ENCODE measurements around the gene DDAH1. TPM values are rescaled to one million over a fixed set of nuclear protein-coding genes. Genes with fewer than 3 reads are reported as not detected.

The DDAH1 gene
- total RNA-seq, 1 experiment from 2014 or later: 22.8 TPM

DNA sequence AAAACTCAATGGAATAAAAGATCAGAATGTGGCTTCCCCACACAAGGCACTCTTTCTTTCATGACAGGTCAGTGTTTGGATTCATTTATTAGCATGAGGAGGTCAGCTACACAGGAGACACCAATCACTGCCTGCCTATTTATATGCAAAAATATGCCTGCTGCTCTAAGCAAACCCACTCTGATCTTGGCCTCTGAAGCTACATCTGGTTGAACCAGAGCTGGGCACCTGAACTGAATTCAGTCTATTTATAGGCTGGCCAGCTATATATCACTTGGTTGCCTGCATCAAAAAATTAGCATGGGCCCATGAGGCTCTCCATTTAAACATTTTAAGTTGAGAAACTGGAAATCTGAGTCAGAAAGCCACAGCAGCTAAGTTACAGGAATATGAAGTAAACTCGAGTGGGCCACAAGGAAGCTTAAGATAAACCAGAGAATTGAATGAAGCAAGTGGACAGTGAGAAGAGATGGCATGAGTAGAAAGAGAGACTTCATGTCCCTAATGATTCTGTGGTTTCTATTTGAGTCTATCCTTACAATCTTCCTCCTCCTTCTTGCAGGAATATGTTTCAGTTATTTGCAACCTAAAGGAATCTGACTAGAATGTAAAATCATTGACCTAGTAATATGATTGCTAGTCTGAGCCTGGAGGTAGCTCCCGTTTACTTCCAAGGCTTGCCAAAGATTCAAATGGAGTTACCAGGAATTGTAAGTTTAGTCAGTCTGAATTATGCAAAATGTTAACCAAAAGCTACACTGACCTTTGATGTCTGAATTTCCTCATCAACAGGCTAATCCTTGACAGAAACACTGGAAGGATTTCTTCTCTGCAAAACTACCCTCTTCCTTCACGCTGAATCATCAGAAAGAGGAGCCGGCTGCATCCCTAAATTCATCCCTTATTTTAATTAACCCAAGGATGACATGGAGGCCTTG, 17.7 kb downstream of the DDAH1 start:
- peaks cover 5% of the 10 kb centered on the region; the same call in 1 of the 2 replicates for H3K36me3 Mint-ChIP-seq
- TF ChIP-seq FOXP4 (CRISPR knock-in tag; IDR thresholded peaks at IDR 0.05) (no peak), NR3C1 (CRISPR knock-in tag; conservative IDR thresholded peaks at IDR 0.05; ENCODE audit: low read depth) (no peak), JUN (CRISPR knock-in tag; IDR thresholded peaks at IDR 0.05) (no peak), SP1 (CRISPR knock-in tag; conservative IDR thresholded peaks at IDR 0.05) (no peak), ZNF263 (CRISPR knock-in tag; IDR thresholded peaks at IDR 0.05; ENCODE audit: low read depth) (no peak), ZNF219 (CRISPR knock-in tag; IDR thresholded peaks at IDR 0.05; ENCODE audit: borderline replicate concordance) (no peak)
- TF ChIP-seq, protein P1, sequence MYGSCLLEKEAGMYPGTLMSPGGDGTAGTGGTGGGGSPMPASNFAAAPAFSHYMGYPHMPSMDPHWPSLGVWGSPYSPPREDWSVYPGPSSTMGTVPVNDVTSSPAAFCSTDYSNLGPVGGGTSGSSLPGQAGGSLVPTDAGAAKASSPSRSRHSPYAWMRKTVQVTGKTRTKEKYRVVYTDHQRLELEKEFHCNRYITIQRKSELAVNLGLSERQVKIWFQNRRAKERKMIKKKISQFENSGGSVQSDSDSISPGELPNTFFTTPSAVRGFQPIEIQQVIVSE (CRISPR knock-in tag; IDR thresholded peaks at IDR 0.05; ENCODE audit: borderline replicate concordance): no peak
- peak; percentile 66 for ATAC-seq
- H3K9me3 Mint-ChIP-seq: peaks cover 5% of the 10 kb centered on the region
- H3K4me1 Mint-ChIP-seq: peaks cover 26% of the 10 kb centered on the region
- ChIA-PET POLR2A (no interaction called here), CTCF (interaction anchor here (0.9 to 1.2 kb wide), 2 partner anchors 103 to 188 kb away, joined by 3 read pairs; partner anchors contain the start of gene C1orf52)
- no peak for DNase-seq (ENCODE audit: low spot score)
- no peak overlapping the region for H3K4me3 Mint-ChIP-seq
- H3K27ac Mint-ChIP-seq: peak overlapping the region; percentile 0; the same call in 1 of the 2 replicates
- no peaks in the 10 kb centered on the region for H3K27me3 Mint-ChIP-seq (ENCODE audit: low read depth)

GRCh38 chr1:85445906-85446305, 19.1 kb downstream of the DDAH1 start:
- ChIA-PET POLR2A (no interaction called here), CTCF (no interaction called here)
- Mint-ChIP-seq H3K27me3 (ENCODE audit: low read depth) (no peaks in the 10 kb centered on the region), H3K27ac (no peak overlapping the region), H3K4me3 (no peak overlapping the region), H3K36me3 (peaks cover 5% of the 10 kb centered on the region; the same call in 1 of the 2 replicates), H3K4me1 (peaks cover 26% of the 10 kb centered on the region), H3K9me3 (peaks cover 5% of the 10 kb centered on the region)
- no peak for DNase-seq (ENCODE audit: low spot score)
- no peak for ATAC-seq
- TF ChIP-seq ZNF671 (CRISPR knock-in tag; IDR thresholded peaks at IDR 0.05) (no peak), SMAD4 (CRISPR knock-in tag; IDR thresholded peaks at IDR 0.05) (no peak), ZNF121 (CRISPR knock-in tag; IDR thresholded peaks at IDR 0.05) (no peak), ZNF423 (CRISPR knock-in tag; IDR thresholded peaks at IDR 0.05) (no peak), ZBTB21 (CRISPR knock-in tag; IDR thresholded peaks at IDR 0.05; ENCODE audit: borderline replicate concordance) (no peak), GRHL2 (CRISPR knock-in tag; IDR thresholded peaks at IDR 0.05; ENCODE audit: insufficient replicate concordance, severe bottlenecking) (no peak), ZSCAN18 (CRISPR knock-in tag; IDR thresholded peaks at IDR 0.05) (no peak), NR1H2 (CRISPR knock-in tag; IDR thresholded peaks at IDR 0.05) (no peak), CREM (CRISPR knock-in tag; IDR thresholded peaks at IDR 0.05) (no peak), SMAD3 (CRISPR knock-in tag; IDR thresholded peaks at IDR 0.05; ENCODE audit: borderline replicate concordance) (no peak), ERG (CRISPR knock-in tag; IDR thresholded peaks at IDR 0.05) (no peak)
- TF ChIP-seq, protein P2, sequence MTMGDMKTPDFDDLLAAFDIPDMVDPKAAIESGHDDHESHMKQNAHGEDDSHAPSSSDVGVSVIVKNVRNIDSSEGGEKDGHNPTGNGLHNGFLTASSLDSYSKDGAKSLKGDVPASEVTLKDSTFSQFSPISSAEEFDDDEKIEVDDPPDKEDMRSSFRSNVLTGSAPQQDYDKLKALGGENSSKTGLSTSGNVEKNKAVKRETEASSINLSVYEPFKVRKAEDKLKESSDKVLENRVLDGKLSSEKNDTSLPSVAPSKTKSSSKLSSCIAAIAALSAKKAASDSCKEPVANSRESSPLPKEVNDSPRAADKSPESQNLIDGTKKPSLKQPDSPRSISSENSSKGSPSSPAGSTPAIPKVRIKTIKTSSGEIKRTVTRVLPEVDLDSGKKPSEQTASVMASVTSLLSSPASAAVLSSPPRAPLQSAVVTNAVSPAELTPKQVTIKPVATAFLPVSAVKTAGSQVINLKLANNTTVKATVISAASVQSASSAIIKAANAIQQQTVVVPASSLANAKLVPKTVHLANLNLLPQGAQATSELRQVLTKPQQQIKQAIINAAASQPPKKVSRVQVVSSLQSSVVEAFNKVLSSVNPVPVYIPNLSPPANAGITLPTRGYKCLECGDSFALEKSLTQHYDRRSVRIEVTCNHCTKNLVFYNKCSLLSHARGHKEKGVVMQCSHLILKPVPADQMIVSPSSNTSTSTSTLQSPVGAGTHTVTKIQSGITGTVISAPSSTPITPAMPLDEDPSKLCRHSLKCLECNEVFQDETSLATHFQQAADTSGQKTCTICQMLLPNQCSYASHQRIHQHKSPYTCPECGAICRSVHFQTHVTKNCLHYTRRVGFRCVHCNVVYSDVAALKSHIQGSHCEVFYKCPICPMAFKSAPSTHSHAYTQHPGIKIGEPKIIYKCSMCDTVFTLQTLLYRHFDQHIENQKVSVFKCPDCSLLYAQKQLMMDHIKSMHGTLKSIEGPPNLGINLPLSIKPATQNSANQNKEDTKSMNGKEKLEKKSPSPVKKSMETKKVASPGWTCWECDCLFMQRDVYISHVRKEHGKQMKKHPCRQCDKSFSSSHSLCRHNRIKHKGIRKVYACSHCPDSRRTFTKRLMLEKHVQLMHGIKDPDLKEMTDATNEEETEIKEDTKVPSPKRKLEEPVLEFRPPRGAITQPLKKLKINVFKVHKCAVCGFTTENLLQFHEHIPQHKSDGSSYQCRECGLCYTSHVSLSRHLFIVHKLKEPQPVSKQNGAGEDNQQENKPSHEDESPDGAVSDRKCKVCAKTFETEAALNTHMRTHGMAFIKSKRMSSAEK (CRISPR knock-in tag; IDR thresholded peaks at IDR 0.05; ENCODE audit: borderline replicate concordance): no peak
- TF ChIP-seq, protein P3, sequence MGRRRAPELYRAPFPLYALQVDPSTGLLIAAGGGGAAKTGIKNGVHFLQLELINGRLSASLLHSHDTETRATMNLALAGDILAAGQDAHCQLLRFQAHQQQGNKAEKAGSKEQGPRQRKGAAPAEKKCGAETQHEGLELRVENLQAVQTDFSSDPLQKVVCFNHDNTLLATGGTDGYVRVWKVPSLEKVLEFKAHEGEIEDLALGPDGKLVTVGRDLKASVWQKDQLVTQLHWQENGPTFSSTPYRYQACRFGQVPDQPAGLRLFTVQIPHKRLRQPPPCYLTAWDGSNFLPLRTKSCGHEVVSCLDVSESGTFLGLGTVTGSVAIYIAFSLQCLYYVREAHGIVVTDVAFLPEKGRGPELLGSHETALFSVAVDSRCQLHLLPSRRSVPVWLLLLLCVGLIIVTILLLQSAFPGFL (CRISPR knock-in tag; IDR thresholded peaks at IDR 0.05; ENCODE audit: borderline replicate concordance): no peak
- TF ChIP-seq, protein P4, sequence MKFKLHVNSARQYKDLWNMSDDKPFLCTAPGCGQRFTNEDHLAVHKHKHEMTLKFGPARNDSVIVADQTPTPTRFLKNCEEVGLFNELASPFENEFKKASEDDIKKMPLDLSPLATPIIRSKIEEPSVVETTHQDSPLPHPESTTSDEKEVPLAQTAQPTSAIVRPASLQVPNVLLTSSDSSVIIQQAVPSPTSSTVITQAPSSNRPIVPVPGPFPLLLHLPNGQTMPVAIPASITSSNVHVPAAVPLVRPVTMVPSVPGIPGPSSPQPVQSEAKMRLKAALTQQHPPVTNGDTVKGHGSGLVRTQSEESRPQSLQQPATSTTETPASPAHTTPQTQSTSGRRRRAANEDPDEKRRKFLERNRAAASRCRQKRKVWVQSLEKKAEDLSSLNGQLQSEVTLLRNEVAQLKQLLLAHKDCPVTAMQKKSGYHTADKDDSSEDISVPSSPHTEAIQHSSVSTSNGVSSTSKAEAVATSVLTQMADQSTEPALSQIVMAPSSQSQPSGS (CRISPR knock-in tag; IDR thresholded peaks at IDR 0.05; ENCODE audit: borderline replicate concordance, low read depth): no peak

Measured in WTC11 (cell line).